ENCODE results near the gene PCDHA3.
"Not testable (repeated sequence)": the region's sequence is repeated elsewhere in the genome, so short reads cannot be mapped to it uniquely, and the experiment has no call there.

PCDHA3 gene

GRCh38 chr5:140840978-140841962 is 40.4 kb downstream of the PCDHA3 start, which contains the start of gene PCDHA8:
Gene PCDHA8 (plus strand): TSS chr5:140841187. CDS start chr5:140841322, 135 bp downstream.
- no peak for TF ChIP-seq EZH2phosphoT487 (IDR thresholded peaks at IDR 0.05; ENCODE audit: low read length)
- no peak for TF ChIP-seq EZH2 (optimal IDR thresholded peaks at IDR 0.05; ENCODE audit: low read depth, low read length)
- TF ChIP-seq CTCF (IDR thresholded peaks at IDR 0.05; ENCODE audit: low read length): peak; percentile 54
- no peak within 1 kb of the TSS for H3K4me3 ChIP-seq (ENCODE audit: low read length)
- H3K9ac ChIP-seq (ENCODE audit: low read length): no peak within 1 kb of the TSS
- H3K27ac ChIP-seq (ENCODE audit: low read length): no peak within 1 kb of the TSS
- no peaks in the 10 kb centered on the region for H3K36me3 ChIP-seq (replicated peaks; ENCODE audit: insufficient read depth, low read length)
- H3K9me3 ChIP-seq (replicated peaks; ENCODE audit: insufficient read depth, low read length): no peaks in the 10 kb centered on the region
- no peaks in the 10 kb centered on the region for H4K20me1 ChIP-seq (ENCODE audit: insufficient read depth, low read length)
- peak; percentile 47 for DNase-seq
- no peaks in the 10 kb centered on the region for H3F3A ChIP-seq (ENCODE audit: insufficient read depth, low read length)
- H3K4me1 ChIP-seq (ENCODE audit: low read length): no peaks in the 10 kb centered on the region
- H3K79me2 ChIP-seq (ENCODE audit: low read length): no peaks in the 10 kb centered on the region
- H3K27me3 ChIP-seq (replicated peaks; ENCODE audit: insufficient read depth, low read length): no peaks in the 10 kb centered on the region
- H2AFZ ChIP-seq (ENCODE audit: low read length): peak within 1 kb of the TSS; percentile 52
- peak within 1 kb of the TSS; percentile 29; the same call in 1 of the 2 replicates for H3K4me2 ChIP-seq (ENCODE audit: low read depth, low read length)
- no peaks in the 10 kb centered on the region for H3K9me2 ChIP-seq (replicated peaks; ENCODE audit: insufficient read depth, low read length)

- Histone ChIP-seq H3K27me3 (replicated peaks; ENCODE audit: insufficient read depth, low read length) (no peaks in the 10 kb centered on the region), H3K4me2 (ENCODE audit: low read depth, low read length) (no peak overlapping the region)
- no peak for TF ChIP-seq EZH2phosphoT487 (IDR thresholded peaks at IDR 0.05; ENCODE audit: low read length)
- TF ChIP-seq EZH2 (optimal IDR thresholded peaks at IDR 0.05; ENCODE audit: low read depth, low read length): no peak
- TF ChIP-seq CTCF (IDR thresholded peaks at IDR 0.05; ENCODE audit: low read length): no peak
Observed at GRCh38 chr5:140842798-140843733, 42.2 kb downstream of the PCDHA3 start.

GRCh38 chr5:140848139-140849102 is 47.6 kb downstream of the PCDHA3 start, which contains the start of gene PCDHA9:
Gene PCDHA9 (plus strand): TSS chr5:140848382. CDS start chr5:140848496, 114 bp downstream.
- H3K36me3 ChIP-seq (replicated peaks; ENCODE audit: insufficient read depth, low read length); H3F3A ChIP-seq (ENCODE audit: insufficient read depth, low read length); H3K4me2 ChIP-seq (ENCODE audit: low read depth, low read length); H3K9ac ChIP-seq (ENCODE audit: low read length); H4K20me1 ChIP-seq (ENCODE audit: insufficient read depth, low read length); H2AFZ ChIP-seq (ENCODE audit: low read length); H3K9me2 ChIP-seq (replicated peaks; ENCODE audit: insufficient read depth, low read length); H3K9me3 ChIP-seq (replicated peaks; ENCODE audit: insufficient read depth, low read length); H3K27ac ChIP-seq (ENCODE audit: low read length); H3K79me2 ChIP-seq (ENCODE audit: low read length); H3K4me3 ChIP-seq (ENCODE audit: low read length); DNase-seq; H3K4me1 ChIP-seq (ENCODE audit: low read length); H3K27me3 ChIP-seq (replicated peaks; ENCODE audit: insufficient read depth, low read length): not testable (repeated sequence)

More at GRCh38 chr5:140842798-140843733, 42.2 kb downstream of the PCDHA3 start:
- Histone ChIP-seq H3K9me3 (replicated peaks; ENCODE audit: insufficient read depth, low read length) (no peaks in the 10 kb centered on the region), H3K36me3 (replicated peaks; ENCODE audit: insufficient read depth, low read length) (no peaks in the 10 kb centered on the region), H3K9ac (ENCODE audit: low read length) (no peak overlapping the region), H3F3A (ENCODE audit: insufficient read depth, low read length) (no peaks in the 10 kb centered on the region), H3K27ac (ENCODE audit: low read length) (no peak overlapping the region), H2AFZ (ENCODE audit: low read length) (no peak overlapping the region), H4K20me1 (ENCODE audit: insufficient read depth, low read length) (no peaks in the 10 kb centered on the region), H3K4me1 (ENCODE audit: low read length) (no peaks in the 10 kb centered on the region), H3K4me3 (ENCODE audit: low read length) (no peak overlapping the region), H3K79me2 (ENCODE audit: low read length) (no peaks in the 10 kb centered on the region), H3K9me2 (replicated peaks; ENCODE audit: insufficient read depth, low read length) (no peaks in the 10 kb centered on the region)
- DNase-seq: no peak

- H3K27ac ChIP-seq (ENCODE audit: low read length); H3K9ac ChIP-seq (ENCODE audit: low read length); H3K9me2 ChIP-seq (replicated peaks; ENCODE audit: insufficient read depth, low read length); H2AFZ ChIP-seq (ENCODE audit: low read length); H4K20me1 ChIP-seq (ENCODE audit: insufficient read depth, low read length); H3K36me3 ChIP-seq (replicated peaks; ENCODE audit: insufficient read depth, low read length); H3K9me3 ChIP-seq (replicated peaks; ENCODE audit: insufficient read depth, low read length); H3K79me2 ChIP-seq (ENCODE audit: low read length); H3K4me1 ChIP-seq (ENCODE audit: low read length); H3K27me3 ChIP-seq (replicated peaks; ENCODE audit: insufficient read depth, low read length); H3K4me2 ChIP-seq (ENCODE audit: low read depth, low read length); H3F3A ChIP-seq (ENCODE audit: insufficient read depth, low read length); H3K4me3 ChIP-seq (ENCODE audit: low read length); DNase-seq: not testable (repeated sequence)
Observed at GRCh38 chr5:140849831-140850634, 49.2 kb downstream of the PCDHA3 start.

Measured in MM.1S (cell line).